Measurements from ENCODE around the gene BCL2L14.
"Not testable (repeated sequence)": the region's sequence is repeated elsewhere in the genome, so short reads cannot be mapped to it uniquely, and the experiment has no call there.

Gene BCL2L14

DNA sequence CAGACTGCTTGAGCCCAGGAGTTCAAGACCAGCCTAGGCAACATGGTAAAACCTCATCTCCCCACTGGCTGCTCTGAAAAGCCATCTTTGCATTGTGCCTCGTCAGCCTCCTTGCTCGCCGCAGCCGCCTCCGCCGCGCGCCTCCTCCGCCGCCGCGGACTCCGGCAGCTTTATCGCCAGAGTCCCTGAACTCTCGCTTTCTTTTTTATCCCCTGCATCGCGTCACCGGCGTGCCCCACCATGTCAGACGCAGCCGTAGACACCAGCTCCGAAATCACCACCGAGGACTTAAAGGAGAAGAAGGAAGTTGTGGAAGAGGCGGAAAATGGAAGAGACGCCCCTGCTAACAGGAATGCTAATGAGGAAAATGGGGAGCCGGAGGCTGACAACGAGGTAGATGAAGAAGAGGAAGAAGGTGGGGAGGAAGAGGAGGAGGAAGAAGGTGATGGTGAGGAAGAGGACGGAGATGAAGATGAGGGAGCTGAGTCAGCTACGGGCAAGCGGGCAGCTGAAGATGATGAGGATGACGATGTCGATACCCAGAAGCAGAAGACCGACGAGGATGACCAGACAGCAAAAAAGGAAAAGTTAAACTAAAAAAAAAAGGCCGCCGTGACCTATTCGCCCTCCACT is 40.3 kb downstream of the BCL2L14 start:
- not testable (repeated sequence) for DNase-seq

GRCh38 chr12:12115514-12115913 is 44.8 kb downstream of the BCL2L14 start:
- no peak for DNase-seq

- DNase-seq, result no peak
Observed at GRCh38 chr12:12116677-12117076, 45.9 kb downstream of the BCL2L14 start.

DNA sequence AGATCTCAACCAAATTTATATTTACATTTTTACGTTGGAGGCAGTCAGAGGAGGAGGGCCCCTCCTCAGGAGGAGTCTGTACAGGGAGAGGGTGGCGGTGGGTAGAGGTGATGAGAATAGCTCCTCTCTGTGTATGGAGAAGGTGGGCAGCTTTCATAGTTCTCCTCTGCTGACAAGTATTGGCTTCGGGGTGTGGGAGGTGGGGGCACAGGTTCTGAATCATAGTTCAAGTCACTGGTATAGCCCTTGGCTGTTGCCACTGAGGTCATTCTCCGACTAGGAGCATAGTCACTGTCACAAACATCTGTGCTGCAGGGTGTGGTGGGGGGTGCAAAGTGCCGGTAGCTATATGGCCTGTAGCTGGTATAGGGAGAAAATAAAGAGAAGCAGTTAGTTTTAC is 50.3 kb downstream of the BCL2L14 start:
- DNase-seq, result no peak

DNA sequence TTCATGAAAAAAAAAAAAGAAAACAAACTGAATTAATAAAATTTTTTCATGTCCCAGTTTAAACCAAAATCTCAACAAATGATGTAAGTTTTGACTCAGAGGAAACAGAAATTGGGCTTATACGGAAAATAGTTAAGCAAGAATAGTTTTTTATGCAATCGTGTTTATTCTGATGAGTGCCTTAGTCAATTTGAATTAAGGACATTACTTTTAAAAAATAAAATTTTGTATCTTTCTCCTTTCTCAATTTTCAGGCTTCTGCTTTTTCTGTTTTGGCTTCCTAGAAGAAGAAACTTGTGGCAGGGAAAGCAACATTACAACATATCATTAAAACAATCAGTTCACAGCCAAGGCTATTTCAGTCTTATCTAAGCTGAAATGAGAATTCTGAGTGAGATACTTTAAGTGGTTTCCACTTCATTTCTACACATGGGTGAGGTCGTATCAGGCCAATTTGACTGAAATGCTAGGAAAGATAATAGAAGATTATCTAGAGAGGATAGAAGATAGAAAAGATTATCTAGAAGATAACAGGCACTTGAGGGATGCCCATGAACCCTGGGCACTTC is 52.4 kb downstream of the BCL2L14 start:
- no peak for DNase-seq

DNA sequence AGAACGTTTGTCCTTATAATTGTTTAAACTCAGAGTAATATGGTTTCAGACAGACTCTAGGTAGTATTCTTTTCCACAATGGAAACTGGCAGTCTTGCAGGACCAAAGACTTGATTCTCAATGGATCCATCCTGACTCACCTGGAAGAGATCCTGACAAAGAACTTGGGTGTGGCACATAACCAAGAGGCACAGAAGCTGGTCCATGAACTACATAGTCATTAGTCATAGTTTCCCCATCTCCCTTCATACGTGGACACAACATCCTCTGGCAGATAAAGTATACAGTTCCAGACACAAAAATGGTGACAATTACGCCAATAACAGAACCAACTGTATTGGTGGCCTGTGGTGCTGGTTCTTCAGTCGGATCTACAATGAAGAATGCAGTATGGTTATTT is 55.8 kb downstream of the BCL2L14 start:
- no peak for DNase-seq

- DNase-seq, result no peak
Observed at GRCh38 chr12:12127304-12127703, 56.6 kb downstream of the BCL2L14 start.

- no peak for DNase-seq
Observed at GRCh38 chr12:12128670-12129069, 57.9 kb downstream of the BCL2L14 start.

GRCh38 chr12:12133259-12133658 is 62.5 kb downstream of the BCL2L14 start:
- no peak for DNase-seq

DNA sequence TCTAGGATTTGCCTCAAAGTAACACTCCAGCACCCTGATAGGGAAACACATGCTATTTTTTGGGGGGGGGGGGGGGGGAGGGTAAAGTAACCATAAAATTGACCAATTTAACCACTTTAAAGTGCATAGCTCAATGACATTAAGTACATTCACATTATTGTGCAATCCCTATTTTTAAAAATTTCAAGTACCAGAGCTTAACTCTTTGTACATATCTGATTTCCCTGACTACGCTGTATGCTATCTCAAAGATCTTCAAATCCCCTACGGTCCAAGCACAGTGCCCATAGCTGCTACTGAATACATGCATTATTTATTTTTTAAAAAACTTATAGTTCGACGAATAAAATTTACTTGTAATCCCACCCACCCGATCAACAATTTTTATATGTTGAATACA is 63.0 kb downstream of the BCL2L14 start:
- DNase-seq, result no peak

DNA sequence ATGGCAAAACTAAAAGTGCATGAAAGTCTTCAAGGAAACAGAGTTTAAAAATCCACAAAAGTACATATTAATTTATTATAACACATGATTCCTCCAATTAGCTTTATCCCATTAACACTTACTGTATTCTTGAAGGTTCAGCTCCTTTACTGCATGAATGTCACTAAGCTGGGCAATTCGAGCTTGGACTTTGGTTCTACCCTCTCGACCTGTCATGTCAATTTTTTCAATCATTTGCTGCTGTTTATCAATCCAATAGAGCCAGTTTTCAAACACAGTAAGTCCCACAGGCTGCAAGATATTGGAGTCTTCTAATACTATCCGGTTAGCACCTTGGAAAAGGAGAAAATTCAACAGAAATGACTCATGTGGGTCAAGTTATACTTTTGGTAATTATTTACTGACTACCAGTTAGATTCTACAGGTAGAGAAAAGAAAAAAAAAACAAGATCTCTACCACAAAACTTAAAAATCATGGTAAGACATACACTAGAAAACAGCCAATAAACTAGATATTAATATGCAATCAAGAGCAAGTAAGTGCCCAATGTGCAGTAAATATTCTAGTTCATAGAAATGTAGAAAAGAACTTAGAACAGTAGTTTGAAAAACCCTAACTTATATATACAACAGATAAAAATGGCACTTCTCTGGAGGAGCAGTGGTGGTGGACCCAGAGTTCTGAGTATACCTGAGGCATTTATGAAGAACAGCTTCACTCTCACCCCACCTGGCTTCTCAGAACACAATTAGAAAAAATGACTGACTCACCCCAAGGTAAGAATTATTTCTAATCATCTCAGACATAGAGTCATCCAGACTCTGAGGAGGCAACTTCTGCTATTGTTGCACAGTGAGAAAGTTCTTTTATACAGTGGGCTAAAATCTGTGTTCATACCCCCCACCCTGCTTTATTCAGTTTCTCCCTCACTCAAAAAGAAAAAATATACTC is 67.7 kb downstream of the BCL2L14 start:
- DNase-seq, result no peak

DNA sequence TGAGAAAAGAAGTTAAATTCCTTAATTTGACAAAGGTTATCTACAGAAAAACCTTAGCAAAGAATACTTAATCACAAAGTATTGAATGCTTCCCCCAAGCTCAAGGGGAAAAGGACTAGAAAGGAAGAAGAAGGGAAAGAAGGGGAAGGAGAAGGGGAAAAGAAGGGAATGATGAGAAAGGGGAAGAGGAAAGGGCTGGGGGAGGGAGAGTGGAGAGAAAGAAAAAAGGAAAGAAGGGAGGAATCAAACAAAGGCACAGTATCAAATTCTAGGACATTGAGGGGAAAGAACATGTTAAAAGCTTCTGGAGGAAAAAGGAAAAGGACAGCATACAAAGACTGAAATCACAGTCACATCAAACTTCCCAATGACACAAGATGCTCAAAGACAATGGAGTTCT is 70.3 kb downstream of the BCL2L14 start:
- DNase-seq, result no peak

DNA sequence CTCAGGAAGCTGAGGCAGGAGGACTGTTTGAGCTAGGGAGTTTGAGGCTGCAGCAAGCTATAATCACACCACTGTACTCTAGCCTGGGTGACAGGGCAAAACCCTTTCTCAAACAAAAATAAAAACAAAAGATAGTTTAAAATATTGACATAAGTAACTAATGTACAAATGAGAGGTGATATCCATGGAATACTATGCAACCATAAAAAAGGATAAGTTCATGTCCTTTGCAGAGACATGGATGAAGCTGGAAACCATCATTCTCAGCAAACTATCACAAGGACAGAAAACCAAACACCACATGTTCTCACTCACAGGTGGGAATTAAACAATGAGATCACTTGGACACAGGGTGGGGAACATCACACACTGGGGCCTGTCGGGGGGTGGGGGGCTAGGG is 73.8 kb downstream of the BCL2L14 start:
- DNase-seq, result not testable (repeated sequence)

DNA sequence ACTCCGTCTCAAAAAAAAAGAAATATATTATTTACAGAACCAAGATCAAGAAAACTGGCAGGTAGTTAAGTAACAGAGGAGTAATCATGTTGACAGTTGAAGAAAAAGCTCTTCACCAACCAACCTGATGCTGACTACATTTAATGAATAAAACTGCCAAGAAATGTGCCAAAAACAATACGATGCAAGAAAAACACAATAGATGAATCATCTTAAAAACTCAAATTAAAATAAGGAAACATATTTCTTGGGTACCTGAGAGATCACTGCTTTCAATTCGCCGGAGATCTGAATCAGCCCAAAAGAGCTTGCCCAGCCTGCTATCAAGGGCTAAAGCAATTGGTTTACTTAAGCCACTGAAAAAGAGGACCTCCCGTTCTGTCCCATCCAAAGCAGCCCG is 76.4 kb downstream of the BCL2L14 start:
- DNase-seq, result no peak
